ENCODE measurements around the gene BRINP2. TPM values are rescaled to one million over a fixed set of nuclear protein-coding genes. Genes with fewer than 3 reads are reported as not detected.

The BRINP2 gene
- total and polyA plus RNA-seq, 2 of the 8 experiments (the other 6 are each of a cell fraction or from before 2014, with no cell fraction given) = 0.39 to 0.42 TPM

GRCh38 chr1:177170756-177171535 is at the start of gene BRINP2 (continued):
- TF ChIP-seq CHD7 (IDR thresholded peaks at IDR 0.05; ENCODE audit: insufficient replicate concordance, low read length) (no peak), CTBP2 (IDR thresholded peaks at IDR 0.05; ENCODE audit: borderline replicate concordance, insufficient read depth, insufficient read length, low read length) (peak; percentile 94), CTCF (IDR thresholded peaks at IDR 0.05; ENCODE audit: control extremely low read depth in 1 of 3, insufficient read depth in 1 of 3, low read depth in 1 of 3, low read length in 3 of 3) (no peak), E2F6 (IDR thresholded peaks at IDR 0.05) (no peak; the same call in 1 of the 2 replicates), HDAC2 (IDR thresholded peaks at IDR 0.05; ENCODE audit: borderline replicate concordance in 1 of 2, low read depth in 2 of 2, low read length in 2 of 2) (peak in 1 of 2 experiments; percentile 71; a peak in 1 of 4 replicates)

All from H1 (cell line).